ENCODE data around the gene SCN3A. TPM values are rescaled to one million over a fixed set of nuclear protein-coding genes. Genes with fewer than 3 reads are reported as not detected.
A peak's percentile ranks its signal among the peaks of the same experiment; 100 is the strongest.

The SCN3A gene
- polyA plus RNA-seq, 1 donor from 2014 or later, result 161 TPM

GRCh38 chr2:165055082-165055851 is 148.6 kb downstream of the SCN3A start:
- no peaks in the 10 kb centered on the region for H3F3A ChIP-seq (ENCODE audit: insufficient read depth, low read length, poor library complexity, severe bottlenecking)
- no peak overlapping the region for H2AFZ ChIP-seq (ENCODE audit: low read depth, low read length)
- peak overlapping the region; percentile 57 for H3K9ac ChIP-seq (ENCODE audit: low read length)
- H3K4me2 ChIP-seq (ENCODE audit: low read length), result peak overlapping the region; percentile 61
- no peaks in the 10 kb centered on the region for H3K27me3 ChIP-seq (ENCODE audit: insufficient read depth, low read depth, low read length)
- H3K36me3 ChIP-seq (ENCODE audit: insufficient read depth, low read length), result no peaks in the 10 kb centered on the region
- peak overlapping the region; percentile 85 for H3K27ac ChIP-seq (ENCODE audit: low read length)
- TF ChIP-seq, protein P1, sequence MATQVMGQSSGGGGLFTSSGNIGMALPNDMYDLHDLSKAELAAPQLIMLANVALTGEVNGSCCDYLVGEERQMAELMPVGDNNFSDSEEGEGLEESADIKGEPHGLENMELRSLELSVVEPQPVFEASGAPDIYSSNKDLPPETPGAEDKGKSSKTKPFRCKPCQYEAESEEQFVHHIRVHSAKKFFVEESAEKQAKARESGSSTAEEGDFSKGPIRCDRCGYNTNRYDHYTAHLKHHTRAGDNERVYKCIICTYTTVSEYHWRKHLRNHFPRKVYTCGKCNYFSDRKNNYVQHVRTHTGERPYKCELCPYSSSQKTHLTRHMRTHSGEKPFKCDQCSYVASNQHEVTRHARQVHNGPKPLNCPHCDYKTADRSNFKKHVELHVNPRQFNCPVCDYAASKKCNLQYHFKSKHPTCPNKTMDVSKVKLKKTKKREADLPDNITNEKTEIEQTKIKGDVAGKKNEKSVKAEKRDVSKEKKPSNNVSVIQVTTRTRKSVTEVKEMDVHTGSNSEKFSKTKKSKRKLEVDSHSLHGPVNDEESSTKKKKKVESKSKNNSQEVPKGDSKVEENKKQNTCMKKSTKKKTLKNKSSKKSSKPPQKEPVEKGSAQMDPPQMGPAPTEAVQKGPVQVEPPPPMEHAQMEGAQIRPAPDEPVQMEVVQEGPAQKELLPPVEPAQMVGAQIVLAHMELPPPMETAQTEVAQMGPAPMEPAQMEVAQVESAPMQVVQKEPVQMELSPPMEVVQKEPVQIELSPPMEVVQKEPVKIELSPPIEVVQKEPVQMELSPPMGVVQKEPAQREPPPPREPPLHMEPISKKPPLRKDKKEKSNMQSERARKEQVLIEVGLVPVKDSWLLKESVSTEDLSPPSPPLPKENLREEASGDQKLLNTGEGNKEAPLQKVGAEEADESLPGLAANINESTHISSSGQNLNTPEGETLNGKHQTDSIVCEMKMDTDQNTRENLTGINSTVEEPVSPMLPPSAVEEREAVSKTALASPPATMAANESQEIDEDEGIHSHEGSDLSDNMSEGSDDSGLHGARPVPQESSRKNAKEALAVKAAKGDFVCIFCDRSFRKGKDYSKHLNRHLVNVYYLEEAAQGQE (IDR thresholded peaks at IDR 0.05; ENCODE audit: borderline replicate concordance), result peak; percentile 87
- TF ChIP-seq MXI1 (conservative IDR thresholded peaks at IDR 0.05; ENCODE audit: poor library complexity, severe bottlenecking), result no peak
- TF ChIP-seq TAF1 (IDR thresholded peaks at IDR 0.05; ENCODE audit: low read depth), result no peak
- TF ChIP-seq EZH2 (IDR thresholded peaks at IDR 0.05; ENCODE audit: borderline replicate concordance, insufficient read depth, low read length, poor library complexity, severe bottlenecking), result no peak
- TF ChIP-seq EP300 (conservative IDR thresholded peaks at IDR 0.05; ENCODE audit: poor library complexity, severe bottlenecking), result peak; percentile 78
- no peak for TF ChIP-seq SMC3 (conservative IDR thresholded peaks at IDR 0.05; ENCODE audit: poor library complexity)
- peak; percentile 55 for TF ChIP-seq POLR2AphosphoS5 (IDR thresholded peaks at IDR 0.05)
- TF ChIP-seq RAD21 (conservative IDR thresholded peaks at IDR 0.05), result peak; percentile 25
- TF ChIP-seq CTCF (IDR thresholded peaks at IDR 0.05; ENCODE audit: poor library complexity, severe bottlenecking), result no peak
- no peaks in the 10 kb centered on the region for H3K79me2 ChIP-seq (replicated peaks; ENCODE audit: insufficient read depth, low read length)
- H3K4me3 ChIP-seq (ENCODE audit: low read length), result peak overlapping the region; percentile 53
- no peaks in the 10 kb centered on the region for H3K9me2 ChIP-seq (ENCODE audit: insufficient read depth, low read length)
- no peaks in the 10 kb centered on the region for H4K20me1 ChIP-seq (ENCODE audit: insufficient read depth)
- H3K9me3 ChIP-seq (ENCODE audit: low read length), result no peaks in the 10 kb centered on the region

- TF ChIP-seq MXI1 (conservative IDR thresholded peaks at IDR 0.05; ENCODE audit: poor library complexity, severe bottlenecking) (no peak), CTCF (IDR thresholded peaks at IDR 0.05; ENCODE audit: poor library complexity, severe bottlenecking) (no peak), EP300 (conservative IDR thresholded peaks at IDR 0.05; ENCODE audit: poor library complexity, severe bottlenecking) (no peak), POLR2AphosphoS5 (IDR thresholded peaks at IDR 0.05) (no peak), TAF1 (IDR thresholded peaks at IDR 0.05; ENCODE audit: low read depth) (no peak), RAD21 (conservative IDR thresholded peaks at IDR 0.05) (no peak), SMC3 (conservative IDR thresholded peaks at IDR 0.05; ENCODE audit: poor library complexity) (no peak), EZH2 (IDR thresholded peaks at IDR 0.05; ENCODE audit: borderline replicate concordance, insufficient read depth, low read length, poor library complexity, severe bottlenecking) (no peak)
- TF ChIP-seq, protein P1 (IDR thresholded peaks at IDR 0.05; ENCODE audit: borderline replicate concordance), result no peak
These were observed 149.2 kb downstream of the SCN3A start for GRCh38 chr2:165054652-165055051.

More at GRCh38 chr2:165054652-165055051, 149.2 kb downstream of the SCN3A start:
- H3F3A ChIP-seq (ENCODE audit: insufficient read depth, low read length, poor library complexity, severe bottlenecking), result no peaks in the 10 kb centered on the region
- H3K9me2 ChIP-seq (ENCODE audit: insufficient read depth, low read length), result no peaks in the 10 kb centered on the region
- peak overlapping the region; percentile 61 for H3K4me2 ChIP-seq (ENCODE audit: low read length)
- peak overlapping the region; percentile 15 for H2AFZ ChIP-seq (ENCODE audit: low read depth, low read length)
- H3K36me3 ChIP-seq (ENCODE audit: insufficient read depth, low read length), result no peaks in the 10 kb centered on the region
- H3K9ac ChIP-seq (ENCODE audit: low read length), result peak overlapping the region; percentile 57
- no peaks in the 10 kb centered on the region for H4K20me1 ChIP-seq (ENCODE audit: insufficient read depth)
- H3K27me3 ChIP-seq (ENCODE audit: insufficient read depth, low read depth, low read length), result no peaks in the 10 kb centered on the region
- H3K79me2 ChIP-seq (replicated peaks; ENCODE audit: insufficient read depth, low read length), result no peaks in the 10 kb centered on the region
- H3K4me3 ChIP-seq (ENCODE audit: low read length), result peak overlapping the region; percentile 53
- no peaks in the 10 kb centered on the region for H3K9me3 ChIP-seq (ENCODE audit: low read length)
- peak overlapping the region; percentile 85 for H3K27ac ChIP-seq (ENCODE audit: low read length)

Measured in neural cell (in vitro differentiated cells).